ENCODE data around the gene COG2. TPM values are rescaled to one million over a fixed set of nuclear protein-coding genes. Genes with fewer than 3 reads are reported as not detected.

The COG2 gene, protein sequence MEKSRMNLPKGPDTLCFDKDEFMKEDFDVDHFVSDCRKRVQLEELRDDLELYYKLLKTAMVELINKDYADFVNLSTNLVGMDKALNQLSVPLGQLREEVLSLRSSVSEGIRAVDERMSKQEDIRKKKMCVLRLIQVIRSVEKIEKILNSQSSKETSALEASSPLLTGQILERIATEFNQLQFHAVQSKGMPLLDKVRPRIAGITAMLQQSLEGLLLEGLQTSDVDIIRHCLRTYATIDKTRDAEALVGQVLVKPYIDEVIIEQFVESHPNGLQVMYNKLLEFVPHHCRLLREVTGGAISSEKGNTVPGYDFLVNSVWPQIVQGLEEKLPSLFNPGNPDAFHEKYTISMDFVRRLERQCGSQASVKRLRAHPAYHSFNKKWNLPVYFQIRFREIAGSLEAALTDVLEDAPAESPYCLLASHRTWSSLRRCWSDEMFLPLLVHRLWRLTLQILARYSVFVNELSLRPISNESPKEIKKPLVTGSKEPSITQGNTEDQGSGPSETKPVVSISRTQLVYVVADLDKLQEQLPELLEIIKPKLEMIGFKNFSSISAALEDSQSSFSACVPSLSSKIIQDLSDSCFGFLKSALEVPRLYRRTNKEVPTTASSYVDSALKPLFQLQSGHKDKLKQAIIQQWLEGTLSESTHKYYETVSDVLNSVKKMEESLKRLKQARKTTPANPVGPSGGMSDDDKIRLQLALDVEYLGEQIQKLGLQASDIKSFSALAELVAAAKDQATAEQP
- 10 to 100 TPM; 19.2 to 35.4 (median 24.2) TPM for total RNA-seq

DNA sequence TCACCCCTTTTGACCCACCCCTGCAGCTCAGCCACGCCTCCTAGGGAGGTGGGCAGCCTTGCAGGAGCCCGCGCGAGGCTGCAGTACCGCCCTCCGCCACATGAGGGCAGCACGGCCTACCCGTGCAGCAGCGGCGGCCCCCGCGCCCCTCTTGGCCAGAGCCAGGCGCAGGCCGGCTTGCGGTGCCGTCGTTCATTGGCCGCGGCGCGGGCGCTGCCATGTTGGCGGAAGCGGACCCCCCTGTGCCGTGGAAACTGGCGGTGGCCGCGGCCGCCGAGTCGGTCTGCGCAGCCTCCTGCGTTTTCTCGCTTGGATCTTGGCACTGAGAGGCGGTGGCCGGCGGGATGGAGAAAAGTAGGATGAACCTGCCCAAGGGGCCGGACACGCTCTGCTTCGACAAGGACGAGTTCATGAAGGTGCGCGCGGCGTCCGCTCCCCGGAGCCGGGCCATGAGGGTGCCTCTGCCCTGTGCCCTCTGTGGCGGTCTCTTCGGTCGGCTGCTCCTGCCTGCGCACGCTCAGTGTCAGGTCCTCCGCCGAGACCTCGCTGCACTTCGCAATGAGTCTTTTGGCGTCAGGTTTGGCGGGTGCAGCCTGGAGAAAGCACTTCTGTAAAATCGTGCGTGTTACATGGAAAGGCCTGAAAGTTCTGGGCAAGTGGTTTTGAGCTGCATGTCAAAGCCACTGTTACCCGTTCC lies at the start of gene COG2:
Gene COG2, plus strand, starts transcription at position 219 of the 697 bp plus-strand sequence. Its CDS starts 126 bp downstream, at position 345.
- TF ChIP-seq, protein P1, sequence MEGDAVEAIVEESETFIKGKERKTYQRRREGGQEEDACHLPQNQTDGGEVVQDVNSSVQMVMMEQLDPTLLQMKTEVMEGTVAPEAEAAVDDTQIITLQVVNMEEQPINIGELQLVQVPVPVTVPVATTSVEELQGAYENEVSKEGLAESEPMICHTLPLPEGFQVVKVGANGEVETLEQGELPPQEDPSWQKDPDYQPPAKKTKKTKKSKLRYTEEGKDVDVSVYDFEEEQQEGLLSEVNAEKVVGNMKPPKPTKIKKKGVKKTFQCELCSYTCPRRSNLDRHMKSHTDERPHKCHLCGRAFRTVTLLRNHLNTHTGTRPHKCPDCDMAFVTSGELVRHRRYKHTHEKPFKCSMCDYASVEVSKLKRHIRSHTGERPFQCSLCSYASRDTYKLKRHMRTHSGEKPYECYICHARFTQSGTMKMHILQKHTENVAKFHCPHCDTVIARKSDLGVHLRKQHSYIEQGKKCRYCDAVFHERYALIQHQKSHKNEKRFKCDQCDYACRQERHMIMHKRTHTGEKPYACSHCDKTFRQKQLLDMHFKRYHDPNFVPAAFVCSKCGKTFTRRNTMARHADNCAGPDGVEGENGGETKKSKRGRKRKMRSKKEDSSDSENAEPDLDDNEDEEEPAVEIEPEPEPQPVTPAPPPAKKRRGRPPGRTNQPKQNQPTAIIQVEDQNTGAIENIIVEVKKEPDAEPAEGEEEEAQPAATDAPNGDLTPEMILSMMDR (IDR thresholded peaks at IDR 0.05; ENCODE audit: low read depth): no peak

- TF ChIP-seq, protein P1 (IDR thresholded peaks at IDR 0.05; ENCODE audit: low read depth): no peak
These were observed 49.4 kb upstream of the COG2 start for GRCh38 chr1:230592848-230593414.

- TF ChIP-seq, protein P1 (IDR thresholded peaks at IDR 0.05; ENCODE audit: low read depth): no peak
These were observed 48.0 kb upstream of the COG2 start for GRCh38 chr1:230594214-230594773.

DNA sequence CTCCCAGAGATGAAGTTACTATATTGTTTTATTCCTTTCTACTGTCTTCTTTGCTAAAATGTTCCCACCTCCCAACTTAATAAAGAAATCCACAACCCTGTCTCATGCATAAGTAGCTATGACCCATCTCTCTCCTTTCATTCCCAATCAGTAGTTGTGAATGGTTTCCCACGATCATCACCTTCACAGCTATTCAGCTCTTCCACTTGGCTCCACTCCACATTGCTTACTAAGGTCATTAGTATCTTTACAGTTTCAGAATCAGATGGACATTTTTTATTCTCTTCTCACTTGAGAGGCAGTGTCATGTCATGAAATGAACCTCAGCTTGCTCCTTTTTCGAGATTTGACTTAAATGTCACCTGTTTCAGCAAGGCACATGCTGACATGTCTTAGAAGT lies 47.1 kb upstream of the COG2 start:
- TF ChIP-seq, protein P1 (IDR thresholded peaks at IDR 0.05; ENCODE audit: low read depth): no peak

GRCh38 chr1:230596306-230596705 lies 46.0 kb upstream of the COG2 start:
- TF ChIP-seq, protein P1 (IDR thresholded peaks at IDR 0.05; ENCODE audit: low read depth): no peak

DNA sequence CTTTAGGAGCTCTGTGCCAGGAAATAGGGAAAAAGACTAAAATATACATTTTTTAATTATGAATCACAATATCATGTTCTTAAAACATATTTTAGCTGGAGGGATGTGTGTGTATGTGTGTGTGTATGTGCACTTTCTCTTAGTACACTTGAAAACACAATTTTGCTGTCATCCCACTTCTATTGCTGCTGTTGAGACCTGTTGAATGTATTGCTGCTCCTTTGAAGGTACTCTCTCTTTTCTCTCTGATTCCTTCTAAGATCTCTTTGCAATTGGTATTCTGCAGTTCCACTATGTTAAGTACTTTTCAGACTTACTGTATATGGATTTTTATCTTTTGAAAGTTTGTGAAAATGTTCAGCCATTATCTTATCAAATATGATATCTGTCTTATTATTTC lies 43.5 kb upstream of the COG2 start:
- TF ChIP-seq, protein P1 (IDR thresholded peaks at IDR 0.05; ENCODE audit: low read depth): no peak
